Glomerular visceral epithelial cell (primary cell): ENCODE results near the gene LILRA6.
"Not testable (repeated sequence)": the region's sequence is repeated elsewhere in the genome, so short reads cannot be mapped to it uniquely, and the experiment has no call there.

ENCODE experiments used
- DNase-seq: peaks from one replicate; pipeline ENCODE4 v3.0.0-alpha.2; 2016; ENCODE audit errors: extremely low spot score

LILRA6 gene

GRCh38 chr19:54207983-54208783, 34.4 kb downstream of the LILRA6 start:
- peak; percentile 38 for DNase-seq

GRCh38 chr19:54207676-54207982, 35.0 kb downstream of the LILRA6 start:
- DNase-seq, result no peak

GRCh38 chr19:54207193-54207592, 35.4 kb downstream of the LILRA6 start:
- DNase-seq, result not testable (repeated sequence)

GRCh38 chr19:54206831-54207177, 35.8 kb downstream of the LILRA6 start:
- DNase-seq, result no peak

GRCh38 chr19:54206030-54206830, 36.4 kb downstream of the LILRA6 start:
- no peak for DNase-seq

- no peak for DNase-seq
Measured at GRCh38 chr19:54204767-54205468, 37.7 kb downstream of the LILRA6 start.

GRCh38 chr19:54203151-54203611, 39.4 kb downstream of the LILRA6 start:
- peak; percentile 90 for DNase-seq

GRCh38 chr19:54201980-54202379, 40.6 kb downstream of the LILRA6 start:
- DNase-seq, result no peak

- DNase-seq, result no peak
Measured at GRCh38 chr19:54201172-54201701, 41.4 kb downstream of the LILRA6 start.

GRCh38 chr19:54199401-54199800, 43.2 kb downstream of the LILRA6 start:
- DNase-seq, result no peak

GRCh38 chr19:54197121-54197520, 45.5 kb downstream of the LILRA6 start:
- no peak for DNase-seq

GRCh38 chr19:54196536-54196935, 46.1 kb downstream of the LILRA6 start:
- DNase-seq, result no peak

GRCh38 chr19:54194463-54194862, 48.1 kb downstream of the LILRA6 start:
- not testable (repeated sequence) for DNase-seq

GRCh38 chr19:54193011-54193410, 49.6 kb downstream of the LILRA6 start:
- DNase-seq, result no peak

- no peak for DNase-seq
Measured at GRCh38 chr19:54191811-54192453, 50.7 kb downstream of the LILRA6 start.

- peak; percentile 92 for DNase-seq
Measured at GRCh38 chr19:54191011-54191810, 51.4 kb downstream of the LILRA6 start, which contains the start of gene TSEN34. Gene TSEN34, plus strand, starts transcription at chr19:54191308. Its CDS starts 57 bp downstream, at chr19:54191365.

- peak; percentile 100 for DNase-seq
Measured at GRCh38 chr19:54190503-54191010, 52.0 kb downstream of the LILRA6 start.

GRCh38 chr19:54189735-54190502, 52.7 kb downstream of the LILRA6 start:
- DNase-seq, result peak; percentile 100

- DNase-seq, result no peak
Measured at GRCh38 chr19:54189145-54189734, 53.4 kb downstream of the LILRA6 start, which contains the start of gene MBOAT7. Gene MBOAT7, minus strand, starts transcription at chr19:54189580. Its CDS starts 1,072 bp downstream, at chr19:54188508.
